Adrenal gland (tissue), 5 donors: ENCODE results near the gene BCAS4.

Source experiments
- POLR2A ChIP-seq, 2 donors: fragments of 450-650 bp; IDR thresholded peaks; one replicate each; pipeline ENCODE4 v1.6.1; 2017; ENCODE audit warnings: antibody characterized with exemption in 2 of 2, mild to moderate bottlenecking in 2 of 2, moderate library complexity in 1 of 2
- TF ChIP-seq, protein P1 (sequence below), 6 experiments: fragments of 450-650 bp in 4 of 6; fragments of 200-600 bp in 2 of 6; sonication (generic) in 1 of 6; IDR thresholded peaks; 1 replicate in 5 of 6; 2 replicates in 1 of 6; pipeline versions ENCODE4 v1.5.1 to v1.8.0; 2016 to 2021; ENCODE audit warnings: antibody characterized with exemption in 6 of 6, mild to moderate bottlenecking in 2 of 6, moderate library complexity in 1 of 6
- donor health status: DM: no; HTN: no; CAD: no.

DNA sequence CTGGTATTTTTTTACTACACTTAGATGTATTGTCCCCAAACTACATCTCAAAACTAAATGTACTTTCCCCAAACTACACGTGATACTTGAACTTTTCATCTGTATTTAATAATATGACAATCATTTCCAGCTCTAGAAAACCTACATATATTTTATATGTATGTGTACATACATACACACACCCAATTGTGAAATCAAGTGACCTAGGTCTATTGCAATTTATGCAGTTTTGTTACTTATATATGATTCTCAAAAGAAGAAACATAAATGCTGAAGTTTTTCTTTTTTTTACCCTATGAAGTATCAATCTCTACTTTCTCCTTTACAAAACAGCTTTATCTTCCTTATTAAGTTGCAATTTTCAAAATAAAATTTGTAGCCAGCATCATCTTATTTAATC, 131.7 kb downstream of the BCAS4 start:
- TF ChIP-seq, protein P1, sequence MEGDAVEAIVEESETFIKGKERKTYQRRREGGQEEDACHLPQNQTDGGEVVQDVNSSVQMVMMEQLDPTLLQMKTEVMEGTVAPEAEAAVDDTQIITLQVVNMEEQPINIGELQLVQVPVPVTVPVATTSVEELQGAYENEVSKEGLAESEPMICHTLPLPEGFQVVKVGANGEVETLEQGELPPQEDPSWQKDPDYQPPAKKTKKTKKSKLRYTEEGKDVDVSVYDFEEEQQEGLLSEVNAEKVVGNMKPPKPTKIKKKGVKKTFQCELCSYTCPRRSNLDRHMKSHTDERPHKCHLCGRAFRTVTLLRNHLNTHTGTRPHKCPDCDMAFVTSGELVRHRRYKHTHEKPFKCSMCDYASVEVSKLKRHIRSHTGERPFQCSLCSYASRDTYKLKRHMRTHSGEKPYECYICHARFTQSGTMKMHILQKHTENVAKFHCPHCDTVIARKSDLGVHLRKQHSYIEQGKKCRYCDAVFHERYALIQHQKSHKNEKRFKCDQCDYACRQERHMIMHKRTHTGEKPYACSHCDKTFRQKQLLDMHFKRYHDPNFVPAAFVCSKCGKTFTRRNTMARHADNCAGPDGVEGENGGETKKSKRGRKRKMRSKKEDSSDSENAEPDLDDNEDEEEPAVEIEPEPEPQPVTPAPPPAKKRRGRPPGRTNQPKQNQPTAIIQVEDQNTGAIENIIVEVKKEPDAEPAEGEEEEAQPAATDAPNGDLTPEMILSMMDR (IDR thresholded peaks at IDR 0.05) = no peak
- TF ChIP-seq POLR2A (IDR thresholded peaks at IDR 0.05) = no peak
